Activated T-cell treated with anti-CD3 and anti-CD28 coated beads for 48 hours (primary cell): ENCODE data around the gene ZNF225.
A peak's percentile ranks its signal among the peaks of the same experiment; 100 is the strongest.
"Not testable (repeated sequence)": the region's sequence is repeated elsewhere in the genome, so short reads cannot be mapped to it uniquely, and the experiment has no call there.

Experiments
- DNase-seq: peaks from one replicate; pipeline ENCODE4 v3.0.0-alpha.2; 2020; ENCODE audit warnings: low read depth

ZNF225 gene

DNA sequence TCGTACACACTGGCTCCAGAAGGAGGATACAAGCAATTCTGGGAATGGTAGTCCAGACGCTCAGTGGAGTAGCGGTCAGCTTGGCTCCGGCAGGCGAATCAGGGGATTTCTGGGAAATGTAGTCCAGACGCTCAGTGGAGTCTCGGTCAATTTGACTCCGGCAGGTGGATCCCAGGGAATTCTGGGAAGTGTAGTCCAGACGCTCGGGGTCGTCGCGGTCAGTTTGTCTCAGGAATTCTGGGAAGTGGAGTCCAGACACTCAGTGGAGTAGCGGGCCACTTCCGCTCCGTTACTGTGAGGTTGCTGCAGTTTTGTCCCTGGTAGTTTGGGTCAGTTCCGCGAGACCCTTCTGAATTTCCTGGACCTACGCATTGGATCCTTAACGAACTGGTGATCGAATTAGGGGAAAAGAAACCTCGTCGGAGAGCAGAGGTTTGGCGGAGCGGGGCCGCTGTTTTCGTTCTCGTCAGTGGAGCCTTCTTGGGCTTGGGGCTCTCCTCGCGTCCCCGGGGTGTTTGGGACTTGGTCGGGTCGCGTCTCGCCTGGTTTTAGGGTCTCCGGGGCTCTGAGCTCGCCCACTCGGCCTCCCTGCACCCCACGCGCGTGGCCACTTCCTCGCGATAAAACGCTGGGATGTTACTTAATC is at the start of gene ZNF225:
ZNF225 (plus strand) TSS at position 262 of the 646 bp plus-strand sequence. CDS start 2,429 bp downstream, outside the sequence.
- peak; percentile 77 for DNase-seq

DNA sequence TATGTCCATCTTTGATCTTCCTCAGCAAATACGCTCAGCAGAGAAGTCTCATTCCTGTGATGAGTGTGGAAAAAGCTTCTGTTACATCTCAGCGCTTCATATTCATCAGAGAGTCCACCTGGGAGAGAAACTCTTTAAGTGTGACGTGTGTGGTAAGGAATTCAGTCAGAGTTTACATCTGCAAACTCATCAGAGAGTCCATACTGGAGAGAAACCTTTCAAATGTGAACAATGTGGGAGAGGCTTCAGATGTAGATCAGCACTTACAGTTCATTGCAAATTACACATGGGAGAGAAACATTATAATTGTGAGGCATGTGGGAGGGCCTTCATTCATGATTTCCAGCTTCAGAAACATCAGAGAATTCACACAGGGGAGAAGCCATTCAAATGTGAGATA is 46.9 kb upstream of the ZNF225 start:
- DNase-seq: no peak

DNA sequence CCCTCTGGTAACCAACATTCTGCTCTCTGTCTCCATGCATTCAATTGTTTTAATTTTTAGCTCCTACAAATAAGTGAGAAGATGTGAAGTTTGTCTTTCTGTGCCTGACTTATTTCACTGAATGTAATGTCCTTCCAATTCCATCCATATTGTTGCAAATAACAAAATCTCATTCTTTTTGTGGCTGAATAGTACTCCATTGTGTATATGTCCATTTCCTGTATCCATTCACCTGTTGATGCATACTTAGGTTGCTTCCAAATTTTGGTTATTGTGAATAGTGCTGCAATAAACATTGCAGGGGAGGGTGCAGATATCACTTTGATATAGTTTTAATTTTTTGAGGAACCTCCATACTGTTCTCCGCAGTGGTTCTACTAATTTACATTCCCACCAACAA is 43.8 kb upstream of the ZNF225 start:
- DNase-seq: no peak

DNA sequence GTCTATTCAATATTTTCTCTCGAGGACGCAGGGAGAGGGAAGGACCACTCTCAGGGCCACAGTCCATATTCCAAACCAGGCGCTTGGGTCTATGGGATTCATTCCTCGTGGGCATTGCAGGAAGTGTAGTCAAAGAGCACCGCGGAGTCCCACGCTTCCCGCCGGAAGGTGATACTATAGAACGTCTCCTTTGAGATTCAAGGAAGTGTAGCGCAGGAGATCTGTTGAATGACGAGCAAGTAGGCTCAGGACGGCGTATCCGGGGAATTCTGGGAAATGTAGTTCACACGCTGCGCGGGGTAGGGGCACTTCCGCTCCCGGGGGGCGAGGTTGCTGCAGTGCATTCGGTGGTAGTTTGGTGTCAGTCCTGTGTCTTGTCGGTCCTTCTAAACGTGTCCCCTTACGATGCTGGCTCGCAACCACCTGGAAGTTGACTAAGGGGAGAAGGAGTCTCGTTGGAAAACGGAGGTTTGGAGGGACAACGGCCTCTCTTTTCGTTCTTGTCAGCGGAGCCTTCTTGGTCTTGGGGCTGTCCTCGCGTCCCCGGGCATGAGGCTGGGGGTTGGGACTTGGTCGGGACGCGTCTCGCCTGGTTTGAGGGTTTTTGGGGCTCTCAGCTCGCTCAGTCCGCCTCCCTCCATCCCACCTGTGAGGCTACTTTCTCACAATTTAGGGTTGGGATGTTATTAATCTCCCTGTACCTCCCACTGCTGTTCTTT is 41.2 kb upstream of the ZNF225 start, which contains the start of gene ZNF284:
ZNF284 (plus strand) TSS at position 336 of the 719 bp plus-strand sequence. CDS start 4,231 bp downstream, outside the sequence.
- peak; percentile 72 for DNase-seq

DNA sequence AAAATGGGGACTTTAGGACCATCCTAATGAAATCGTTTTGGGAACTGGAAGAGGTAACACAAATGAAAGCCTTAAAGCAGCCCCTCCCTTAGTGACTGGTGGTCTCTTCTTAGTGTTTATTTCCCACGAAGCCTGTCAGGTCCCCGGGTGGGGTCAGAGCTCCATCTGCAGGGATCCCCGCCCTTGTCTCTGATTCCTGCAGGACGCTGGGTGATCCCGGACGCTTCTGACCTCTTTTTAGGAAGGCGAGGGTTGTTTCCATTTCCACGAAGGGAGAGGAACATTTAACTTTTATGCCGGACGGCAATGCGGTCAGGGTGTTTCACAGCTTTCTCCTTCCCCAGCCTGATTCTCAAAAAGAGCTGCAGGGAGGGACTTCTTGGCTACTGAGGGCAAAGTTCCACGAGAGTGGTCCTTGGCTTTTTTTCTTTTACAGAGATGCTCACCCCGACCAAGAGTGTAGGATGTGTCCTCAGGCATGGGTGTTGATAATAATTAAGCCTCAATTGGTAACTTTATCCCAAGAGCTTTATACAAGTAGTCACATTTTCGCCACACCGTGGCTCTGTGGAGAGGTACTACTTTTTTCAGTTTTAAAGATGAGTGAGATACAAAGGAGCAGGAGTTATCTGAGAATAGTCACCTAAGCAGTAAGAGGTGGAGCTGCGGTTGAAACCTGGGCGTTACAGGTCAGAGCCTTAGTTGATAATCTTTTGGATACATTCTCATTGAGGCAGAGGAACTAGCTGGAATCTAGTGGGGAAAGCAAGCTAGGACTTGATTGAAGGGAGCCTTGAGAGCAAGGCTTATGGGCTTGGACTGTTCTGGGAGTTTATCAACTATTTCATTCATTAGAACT is 40.4 kb upstream of the ZNF225 start:
- no peak for DNase-seq

DNA sequence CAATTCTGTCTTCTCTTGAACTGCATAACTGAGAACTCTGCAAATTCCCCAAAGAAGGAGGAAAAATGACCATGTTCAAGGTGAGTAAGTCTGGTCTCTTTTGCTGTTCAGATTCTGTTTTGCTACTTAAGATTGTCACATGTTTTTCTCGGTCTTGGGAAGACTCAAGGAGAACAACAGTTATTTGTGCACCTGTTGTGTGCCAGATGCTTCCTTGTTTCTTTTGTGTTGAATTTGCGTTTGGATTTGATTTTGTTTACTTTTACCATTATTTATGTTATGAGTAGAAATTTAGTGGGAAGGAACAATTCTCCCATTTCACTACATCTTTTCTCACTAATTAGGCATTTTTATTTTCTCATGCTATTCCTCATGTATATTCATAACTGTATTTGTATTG is 36.9 kb upstream of the ZNF225 start:
- no peak for DNase-seq

DNA sequence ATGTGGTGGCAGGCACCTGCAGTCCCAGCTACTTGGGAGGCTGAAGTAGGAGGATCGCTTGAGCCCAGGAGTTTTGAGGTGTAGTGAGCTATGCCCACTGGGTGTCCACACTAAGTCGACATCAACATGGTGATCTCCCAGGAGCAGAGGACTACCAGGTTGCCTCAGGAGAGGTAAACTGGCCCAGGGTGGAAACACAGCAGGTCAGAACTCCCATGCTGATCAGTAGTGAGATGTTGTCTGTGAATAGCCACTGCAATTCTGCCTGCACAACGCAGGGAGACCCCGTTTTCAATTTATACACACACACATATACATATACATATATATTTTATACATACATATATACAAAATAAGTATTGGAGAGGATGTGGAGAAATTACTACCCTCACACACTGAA is 21.1 kb upstream of the ZNF225 start:
- no peak for DNase-seq

DNA sequence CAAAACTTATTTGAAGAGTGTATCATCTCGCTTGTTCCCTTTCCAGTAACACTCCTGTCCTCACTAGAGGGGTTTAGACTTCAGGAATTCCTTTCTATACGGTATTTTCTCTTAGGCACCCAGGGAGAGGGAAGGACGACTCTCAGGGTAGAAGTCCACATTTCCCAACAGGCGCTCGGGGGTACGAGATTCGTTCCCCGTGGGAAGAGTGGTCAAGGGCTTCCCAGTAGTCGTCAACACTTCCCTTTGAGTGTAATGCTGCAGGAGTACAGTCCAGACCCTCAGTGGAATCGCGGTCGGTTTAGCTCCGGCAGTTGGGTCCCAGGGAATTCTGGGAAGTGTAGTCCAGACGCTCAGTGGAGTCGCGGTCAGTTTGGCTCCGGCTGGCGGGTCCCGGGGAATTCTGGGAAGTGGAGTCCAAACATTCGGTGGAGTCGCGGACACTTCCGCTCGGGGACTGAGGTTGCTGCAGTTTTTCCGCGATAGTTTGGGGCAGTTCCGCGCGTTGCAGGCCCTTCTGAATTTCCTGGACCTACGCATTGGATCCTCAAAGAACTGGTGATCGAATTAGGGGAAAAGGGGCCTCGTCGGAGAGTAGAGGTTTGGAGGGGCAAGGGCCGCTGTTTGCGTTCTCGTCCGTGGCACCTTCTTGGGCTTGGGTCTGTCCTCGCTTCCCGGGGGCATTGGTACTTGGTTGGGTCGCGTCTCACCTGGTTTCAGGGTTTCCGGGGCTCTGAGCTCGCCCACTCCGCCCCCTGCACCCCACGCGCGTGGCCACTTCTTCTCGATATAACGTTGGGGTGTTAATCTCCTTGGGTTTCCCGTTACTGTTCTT is 19.1 kb upstream of the ZNF225 start, which contains the start of gene ZNF224:
ZNF224 (plus strand) TSS at position 431 of the 835 bp plus-strand sequence. CDS start 3,513 bp downstream, outside the sequence.
- peak; percentile 76 for DNase-seq

DNA sequence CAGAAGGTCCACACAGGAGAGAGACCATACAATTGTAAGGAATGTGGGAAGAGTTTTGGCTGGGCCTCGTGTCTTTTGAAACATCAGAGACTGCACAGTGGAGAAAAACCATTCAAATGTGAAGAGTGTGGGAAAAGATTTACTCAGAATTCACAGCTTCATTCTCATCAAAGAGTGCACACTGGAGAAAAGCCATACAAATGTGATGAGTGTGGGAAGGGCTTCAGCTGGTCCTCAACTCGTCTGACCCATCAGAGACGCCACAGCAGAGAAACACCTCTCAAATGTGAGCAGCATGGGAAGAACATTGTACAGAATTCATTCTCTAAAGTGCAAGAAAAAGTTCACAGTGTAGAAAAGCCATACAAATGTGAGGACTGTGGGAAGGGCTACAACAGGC is 5.4 kb upstream of the ZNF225 start:
- DNase-seq: no peak

DNA sequence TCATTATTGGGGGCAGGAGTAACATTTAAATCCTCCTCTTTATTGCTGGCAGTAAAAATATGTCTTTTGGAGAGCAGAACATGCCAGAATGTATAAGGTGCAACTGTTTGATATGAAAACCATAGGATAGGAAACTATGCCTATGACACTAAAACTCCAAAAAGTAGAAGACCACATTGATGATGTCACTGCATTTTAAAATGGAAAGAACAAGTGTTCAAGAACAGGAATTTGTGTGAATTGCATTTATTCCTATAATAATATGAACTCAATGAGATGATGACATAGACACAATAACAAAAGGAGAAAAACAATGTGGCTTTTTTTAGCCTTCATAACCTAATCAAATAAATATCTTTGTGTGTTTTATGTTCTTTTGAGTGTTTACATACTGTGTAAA is 3.7 kb upstream of the ZNF225 start:
- no peak for DNase-seq

DNA sequence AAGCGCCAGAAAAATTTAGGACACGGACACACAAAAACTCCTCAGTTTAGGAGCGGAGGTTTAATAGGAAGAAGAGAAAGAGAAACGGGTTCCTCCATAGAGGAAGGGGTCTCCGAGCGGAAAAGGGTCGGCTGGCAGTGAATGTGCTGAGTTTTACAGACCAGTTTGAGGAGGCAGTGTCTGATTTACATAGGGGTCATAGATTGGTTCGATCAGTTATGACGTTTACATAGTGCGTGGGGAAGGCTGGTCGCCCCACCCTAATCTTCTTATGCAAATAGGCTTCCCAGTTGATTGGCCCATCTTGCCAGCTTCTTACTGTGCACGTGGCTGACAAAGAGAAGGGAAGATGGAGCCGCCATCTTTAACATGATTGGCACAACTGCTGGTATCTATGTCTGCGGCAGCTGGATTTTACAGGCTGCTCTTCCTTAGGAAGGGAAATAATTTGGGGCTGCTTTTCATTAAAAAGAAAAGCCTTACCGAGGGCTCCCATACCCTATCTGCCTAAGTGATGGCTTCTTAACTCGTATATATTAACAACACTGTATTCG is 1.2 kb upstream of the ZNF225 start:
- no peak for DNase-seq

DNA sequence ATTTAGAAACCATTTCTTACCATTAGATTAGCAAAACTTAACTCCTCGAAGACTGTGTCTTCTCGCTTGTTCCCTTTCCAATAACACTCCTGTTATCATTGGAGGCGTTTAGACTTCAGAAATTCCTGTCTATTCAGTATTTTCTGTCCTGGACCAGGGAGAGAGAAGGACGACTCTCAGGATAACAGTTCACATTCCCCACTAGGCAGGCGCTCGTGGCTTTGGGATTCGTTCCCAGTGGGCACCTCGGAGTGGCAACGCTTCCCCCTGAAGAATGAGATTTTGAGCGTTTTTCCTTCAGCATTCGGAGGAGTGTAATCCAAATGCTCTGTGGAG is 429 bp upstream of the ZNF225 start:
- no peak for DNase-seq

DNA sequence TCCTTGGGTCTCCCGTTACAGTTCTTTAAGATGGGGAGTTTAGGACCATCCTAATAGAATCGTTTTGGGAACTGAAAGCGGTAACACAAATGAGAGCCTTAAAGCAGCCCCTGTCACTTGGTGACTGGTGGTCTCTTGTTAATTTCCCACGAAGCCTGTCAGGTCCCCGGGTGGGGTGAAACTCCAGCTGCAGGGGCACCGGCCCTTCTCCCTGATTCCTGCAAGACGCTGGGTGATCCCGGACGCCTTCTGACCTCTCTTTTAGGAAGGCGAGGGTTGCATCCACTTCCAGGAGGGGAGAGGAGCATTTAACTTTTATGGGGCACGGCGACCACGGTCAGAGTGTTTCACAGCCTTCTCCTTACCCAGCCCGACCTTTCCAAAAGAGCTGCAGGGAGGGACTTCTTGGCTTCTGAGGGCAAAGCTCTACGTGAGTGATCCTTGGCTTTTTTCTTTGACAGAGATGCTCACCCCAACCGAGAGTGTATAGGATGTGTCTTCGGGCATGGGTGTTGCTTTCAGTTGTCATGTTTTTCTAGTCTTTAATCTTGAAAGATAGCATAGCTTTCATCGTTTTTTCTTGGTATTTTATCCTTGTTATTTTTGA is 688 bp downstream of the ZNF225 start:
- no peak for DNase-seq

DNA sequence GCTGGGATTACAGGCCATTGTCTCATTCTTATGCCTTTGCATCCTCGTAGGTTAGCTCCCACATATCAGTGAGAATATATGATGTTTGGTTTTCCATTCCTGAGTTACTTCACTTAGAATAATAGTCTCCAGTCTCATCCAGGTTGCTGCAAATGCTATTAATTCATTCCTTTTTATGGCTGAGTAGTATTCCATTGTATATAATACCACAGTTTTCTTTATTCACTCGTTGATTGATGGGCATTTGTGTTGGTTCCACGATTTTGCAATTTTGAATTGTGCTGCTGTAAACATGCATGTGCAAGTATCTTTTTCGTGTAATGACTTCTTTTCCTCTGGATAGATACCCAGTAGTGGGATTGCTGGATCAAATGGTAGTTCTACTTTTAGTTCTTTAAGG is 8.0 kb downstream of the ZNF225 start:
- DNase-seq: not testable (repeated sequence)

DNA sequence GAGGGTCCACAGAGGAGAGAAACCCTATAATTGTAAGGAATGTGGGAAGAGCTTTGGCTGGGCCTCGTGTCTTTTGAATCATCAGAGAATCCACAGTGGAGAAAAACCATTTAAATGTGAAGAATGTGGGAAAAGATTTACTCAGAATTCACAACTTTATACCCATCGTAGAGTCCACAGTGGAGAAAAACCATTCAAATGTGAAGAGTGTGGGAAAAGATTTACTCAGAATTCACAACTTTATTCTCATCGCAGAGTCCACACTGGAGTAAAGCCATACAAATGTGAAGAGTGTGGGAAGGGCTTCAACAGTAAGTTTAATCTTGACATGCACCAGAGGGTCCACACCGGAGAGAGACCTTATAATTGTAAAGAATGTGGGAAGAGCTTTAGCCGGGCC is 18.8 kb downstream of the ZNF225 start:
- no peak for DNase-seq

DNA sequence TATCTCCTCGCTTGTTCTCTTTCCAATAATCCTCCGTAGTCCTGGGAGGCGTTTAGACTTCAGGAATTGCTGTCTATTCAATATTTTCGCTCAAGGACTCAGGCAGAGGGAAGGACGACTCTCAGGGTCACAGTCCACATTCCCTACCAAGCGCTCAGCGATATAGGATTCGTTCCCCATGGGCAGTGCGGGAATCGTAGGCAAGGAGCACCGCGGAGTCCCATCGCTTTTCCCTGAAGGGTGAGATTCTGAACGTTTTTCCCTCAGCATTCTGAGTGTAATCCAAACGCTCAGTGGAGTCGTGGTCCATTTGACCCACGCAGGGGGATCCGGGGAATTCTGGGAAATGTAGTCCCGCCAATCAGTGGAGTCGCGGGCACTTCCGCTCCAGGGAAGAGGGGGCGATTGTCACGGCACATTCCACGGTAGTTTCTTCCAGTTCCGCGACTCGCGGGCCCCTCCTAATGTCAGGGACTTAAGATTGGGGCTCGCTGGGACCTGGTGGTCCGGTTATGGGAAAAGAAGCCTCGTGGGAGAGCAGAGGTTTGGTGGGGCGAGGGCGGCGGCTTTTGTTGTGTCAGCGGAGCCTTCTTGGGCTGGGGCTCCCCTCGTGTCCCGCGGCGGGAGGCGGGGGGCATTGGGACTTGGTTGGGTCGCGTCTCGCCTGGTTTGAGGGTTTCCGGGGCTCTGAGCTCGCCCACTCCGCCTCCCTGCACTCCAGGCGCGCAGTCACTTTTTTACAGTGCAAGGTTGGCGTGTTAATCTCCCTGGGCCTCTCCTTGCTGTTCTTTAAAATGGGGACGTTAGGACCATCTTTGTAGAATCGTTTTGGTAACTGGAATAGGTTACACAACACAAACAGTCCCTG is 28.2 kb downstream of the ZNF225 start, which contains the start of gene ZNF234:
ZNF234 (plus strand) TSS at position 364 of the 868 bp plus-strand sequence. CDS start 3,079 bp downstream, outside the sequence.
- peak; percentile 62 for DNase-seq

DNA sequence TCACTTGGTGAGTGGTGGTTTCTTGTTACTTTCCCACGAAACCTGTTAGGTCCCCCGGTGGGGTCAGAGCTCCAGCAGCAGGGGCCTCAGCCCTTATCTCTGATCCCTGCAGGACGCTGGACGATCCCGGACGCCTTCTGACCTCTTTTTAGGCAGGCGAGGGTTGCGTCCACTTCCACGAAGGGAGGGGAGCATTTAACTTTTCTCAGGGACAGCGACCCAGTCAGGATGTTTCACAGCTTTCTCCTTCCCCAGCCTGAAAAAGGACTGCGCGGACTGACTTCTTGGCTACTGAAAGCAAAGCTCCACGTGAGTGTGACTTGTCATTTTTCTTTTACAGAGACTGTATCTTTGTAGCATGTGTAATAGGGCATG is 28.8 kb downstream of the ZNF225 start:
- no peak for DNase-seq

DNA sequence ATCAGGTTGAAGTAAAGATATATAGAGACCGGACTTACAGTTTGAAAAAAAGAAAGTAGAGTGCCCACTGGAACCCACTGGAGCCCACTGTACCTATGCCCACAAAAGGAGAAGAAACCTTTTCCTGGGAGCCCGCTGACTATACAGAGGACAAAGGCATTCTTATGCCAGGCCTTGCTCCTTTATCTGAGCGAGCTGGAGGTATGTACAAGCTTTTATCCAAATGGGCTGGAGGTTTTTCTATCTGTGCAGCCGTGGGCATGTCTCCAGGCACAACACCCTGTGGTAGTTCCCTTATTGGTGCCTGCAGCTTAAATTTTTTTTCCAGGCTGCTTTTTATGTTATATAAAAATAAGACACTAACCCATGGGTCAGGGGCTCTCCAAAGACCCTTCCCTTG is 36.6 kb downstream of the ZNF225 start:
- no peak for DNase-seq

DNA sequence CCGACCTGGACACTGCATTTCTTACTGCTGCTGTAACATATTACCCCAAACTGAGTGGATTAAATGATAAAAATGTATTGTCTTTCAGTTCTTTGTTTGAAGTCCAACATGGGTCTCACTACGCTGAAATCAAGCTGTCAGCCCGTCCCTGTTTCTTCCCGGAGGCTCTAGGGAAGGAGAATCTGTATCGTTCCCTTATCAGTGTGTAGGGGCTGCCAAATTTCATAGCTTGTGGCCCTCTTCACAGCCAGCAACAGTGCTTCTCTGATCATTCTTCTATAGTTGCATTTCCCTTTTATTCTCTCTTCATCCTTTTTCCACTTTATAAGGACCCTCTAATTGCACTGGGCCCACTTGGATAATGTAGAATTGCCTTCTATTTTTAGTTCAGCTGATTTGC is 38.3 kb downstream of the ZNF225 start:
- DNase-seq: no peak

DNA sequence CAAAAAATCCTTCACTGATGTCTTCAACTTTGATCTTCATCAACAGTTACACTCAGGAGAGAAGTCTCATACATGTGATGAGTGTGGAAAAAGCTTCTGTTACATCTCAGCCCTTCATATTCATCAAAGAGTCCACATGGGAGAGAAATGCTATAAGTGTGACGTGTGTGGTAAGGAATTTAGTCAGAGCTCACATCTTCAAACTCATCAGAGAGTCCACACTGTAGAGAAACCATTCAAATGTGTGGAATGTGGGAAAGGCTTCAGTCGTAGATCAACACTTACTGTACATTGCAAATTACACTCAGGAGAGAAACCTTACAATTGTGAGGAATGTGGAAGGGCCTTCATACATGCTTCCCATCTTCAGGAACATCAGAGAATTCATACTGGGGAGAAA is 43.3 kb downstream of the ZNF225 start:
- no peak for DNase-seq
